HG03280 (cell line): ENCODE results near the gene TLCD4.
"Not testable (repeated sequence)": the region's sequence is repeated elsewhere in the genome, so short reads cannot be mapped to it uniquely, and the experiment has no call there.

Experiments used
- ATAC-seq: cut with Tn5 transposase; IDR thresholded peaks from one replicate; pipeline ENCODE4 v1.9.1; 2021; ENCODE audit warnings: mild to moderate bottlenecking, moderate library complexity; ENCODE audit not compliant: unreplicated experiment

Gene TLCD4

GRCh38 chr1:95117207-95118066 is at the start of gene TLCD4:
Gene TLCD4, plus strand, starts transcription at chr1:95117355. Its CDS starts 26,547 bp downstream, at chr1:95143902.
- ATAC-seq: peak; percentile 68

GRCh38 chr1:95067568-95067967 is 49.6 kb upstream of the TLCD4 start:
- no peak for ATAC-seq

GRCh38 chr1:95068956-95069709 is 48.0 kb upstream of the TLCD4 start:
- no peak for ATAC-seq

GRCh38 chr1:95069710-95070093 is 47.5 kb upstream of the TLCD4 start:
- ATAC-seq: no peak

- no peak for ATAC-seq
These were observed 45.6 kb upstream of the TLCD4 start for GRCh38 chr1:95071539-95071938.

- no peak for ATAC-seq
These were observed 45.0 kb upstream of the TLCD4 start for GRCh38 chr1:95072117-95072516.

GRCh38 chr1:95072532-95073419 is 44.4 kb upstream of the TLCD4 start, which contains the start of gene ALG14:
Gene ALG14, minus strand, starts transcription at chr1:95072951. Its CDS starts 53 bp downstream, at chr1:95072898.
- peak; percentile 96 for ATAC-seq

- ATAC-seq: no peak
These were observed 43.7 kb upstream of the TLCD4 start for GRCh38 chr1:95073446-95073845.

- ATAC-seq: no peak
These were observed 41.1 kb upstream of the TLCD4 start for GRCh38 chr1:95076034-95076433.

- no peak for ATAC-seq
These were observed 36.7 kb upstream of the TLCD4 start for GRCh38 chr1:95080446-95080845.

- ATAC-seq: no peak
These were observed 36.3 kb upstream of the TLCD4 start for GRCh38 chr1:95080879-95081278.

GRCh38 chr1:95084317-95085176 is 32.6 kb upstream of the TLCD4 start:
- ATAC-seq: peak; percentile 74

- ATAC-seq: no peak
These were observed 31.8 kb upstream of the TLCD4 start for GRCh38 chr1:95085376-95085775.

GRCh38 chr1:95086949-95087533 is 30.1 kb upstream of the TLCD4 start:
- no peak for ATAC-seq

- no peak for ATAC-seq
These were observed 28.9 kb upstream of the TLCD4 start for GRCh38 chr1:95088303-95088702.

GRCh38 chr1:95089650-95090287 is 27.4 kb upstream of the TLCD4 start:
- no peak for ATAC-seq

GRCh38 chr1:95091290-95091689 is 25.9 kb upstream of the TLCD4 start:
- ATAC-seq: not testable (repeated sequence)

- ATAC-seq: not testable (repeated sequence)
These were observed 24.3 kb upstream of the TLCD4 start for GRCh38 chr1:95092891-95093290.

GRCh38 chr1:95093296-95093695 is 23.9 kb upstream of the TLCD4 start:
- ATAC-seq: no peak
